Measurements from ENCODE around the gene IL15RA.
"Not testable (repeated sequence)": the region's sequence is repeated elsewhere in the genome, so short reads cannot be mapped to it uniquely, and the experiment has no call there.

The IL15RA gene

DNA sequence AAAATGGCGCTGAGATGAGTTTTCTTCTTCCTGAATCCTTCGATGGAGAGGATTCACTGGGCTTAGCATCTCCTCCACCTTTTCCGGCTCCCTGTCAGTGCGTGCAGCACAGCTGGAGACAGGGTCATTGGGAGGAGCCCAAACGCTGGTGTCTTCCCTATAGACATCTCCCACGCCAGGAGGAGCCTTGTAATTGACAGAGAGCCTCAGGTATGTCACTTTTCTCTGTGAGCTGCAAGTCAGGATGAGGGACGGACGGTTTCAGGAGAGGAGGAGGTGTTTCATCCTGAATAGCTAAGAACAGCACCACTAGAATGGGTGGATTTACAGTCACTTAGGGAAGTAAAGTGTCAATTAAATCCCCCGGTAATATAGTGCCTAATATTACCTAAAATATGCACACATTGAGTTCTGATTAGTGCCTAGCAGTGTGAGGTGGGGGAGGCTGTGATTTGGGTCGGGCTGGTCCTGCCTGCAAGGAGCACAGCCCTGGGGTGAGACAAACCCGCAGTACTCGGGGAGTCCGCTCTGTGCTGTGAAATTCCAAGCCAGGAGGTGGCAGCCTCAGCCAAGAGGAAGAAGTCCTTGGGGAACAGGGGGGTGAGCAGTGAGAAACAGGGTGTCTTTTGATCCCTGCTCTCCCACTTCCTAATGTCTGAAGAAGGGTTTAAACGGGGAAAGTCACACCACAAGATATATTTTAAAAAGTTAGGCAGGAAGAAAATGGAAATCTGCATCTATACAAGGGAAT, 28.2 kb downstream of the IL15RA start:
- DNase-seq, result peak; percentile 46 to 47

DNA sequence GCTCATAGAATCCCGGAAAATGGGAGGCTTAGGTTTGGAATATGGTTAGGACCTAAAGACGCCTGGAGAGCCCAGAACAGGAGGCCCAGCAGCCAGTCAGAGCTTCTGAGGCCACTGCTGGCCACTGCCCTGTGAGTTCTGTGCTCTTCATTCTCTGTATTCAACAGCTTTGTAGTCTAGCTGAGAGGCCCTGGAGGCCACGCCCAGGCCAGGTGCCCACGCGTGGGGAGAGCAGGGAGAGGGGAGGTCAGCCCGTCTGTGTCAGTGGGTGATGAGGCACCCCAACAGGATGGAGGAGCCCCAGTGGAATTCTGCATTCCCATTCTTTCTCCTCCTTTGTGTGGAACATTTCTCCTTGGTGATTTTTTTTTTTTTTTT, 29.1 kb downstream of the IL15RA start:
- no peak for DNase-seq

DNA sequence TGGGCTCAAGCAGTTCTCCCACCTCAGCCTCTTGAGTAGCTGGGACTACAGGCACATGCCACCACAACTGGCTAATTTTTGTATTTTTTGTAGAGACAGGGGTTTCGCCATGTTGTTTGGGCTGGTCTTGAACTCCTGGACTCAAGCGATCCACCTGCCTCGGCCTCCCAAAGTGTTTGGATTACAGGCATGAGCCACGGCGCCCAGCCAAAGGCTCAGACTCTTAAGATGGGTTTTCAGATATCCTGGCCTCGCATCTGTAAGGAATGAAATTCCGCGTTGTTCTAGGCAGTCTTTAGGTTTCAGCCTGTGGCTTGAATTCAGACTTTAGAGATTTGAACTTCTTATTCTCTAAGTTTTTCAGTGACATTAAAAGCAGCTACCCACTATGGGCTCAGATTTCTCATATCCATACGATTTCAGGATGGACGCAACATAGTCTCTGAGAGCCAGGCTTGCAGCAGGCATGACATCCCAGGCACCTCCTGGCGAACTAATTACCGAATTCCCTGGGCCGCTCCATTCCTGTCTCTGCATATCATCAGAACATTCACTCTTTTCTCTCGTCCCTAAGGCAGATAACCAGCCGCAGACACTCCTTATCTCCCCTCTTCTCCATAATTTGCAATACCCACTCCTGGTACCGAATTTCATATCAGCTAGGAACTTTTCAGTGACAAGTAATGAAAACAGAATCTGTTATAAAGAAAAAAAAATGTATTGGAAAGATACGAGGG, 29.7 kb downstream of the IL15RA start:
- DNase-seq, result no peak

DNA sequence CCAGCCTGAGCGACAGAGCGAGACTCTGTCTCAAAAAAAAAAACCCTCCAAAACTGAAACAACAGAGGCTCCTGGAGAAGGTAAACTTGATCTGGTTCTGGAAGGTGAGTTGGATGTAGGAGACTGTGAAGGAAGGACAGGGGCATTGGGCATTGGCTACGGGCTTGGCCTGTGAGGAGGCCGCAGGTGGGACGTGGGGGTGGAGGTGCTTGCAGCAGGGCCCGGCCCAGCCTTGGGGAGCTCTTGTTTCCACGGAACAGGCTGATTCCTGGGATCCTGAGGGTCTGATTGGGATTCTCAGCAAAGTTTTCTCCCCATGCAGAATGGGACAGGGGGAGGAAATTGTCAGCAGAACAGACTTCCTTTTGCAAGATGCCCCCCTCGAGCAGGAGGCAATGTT, 30.6 kb downstream of the IL15RA start:
- no peak for DNase-seq

DNA sequence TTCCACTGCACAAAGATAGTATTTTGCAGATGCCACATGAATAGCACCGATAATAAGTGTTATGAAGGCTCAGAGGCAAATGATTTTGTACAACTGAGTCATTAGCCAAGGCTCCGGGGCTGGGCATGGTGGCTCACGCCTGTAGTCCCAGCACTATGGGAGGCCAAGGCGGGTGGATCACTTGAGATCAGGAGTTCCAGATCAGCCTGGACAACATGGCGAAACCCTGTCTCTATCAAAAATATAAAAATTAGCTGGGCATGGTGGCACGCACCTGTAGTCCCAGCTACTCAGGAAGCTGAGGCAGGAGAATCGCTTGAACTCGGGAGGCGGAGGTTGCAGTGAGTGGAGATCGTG, 30.9 kb downstream of the IL15RA start:
- DNase-seq, result not testable (repeated sequence)

DNA sequence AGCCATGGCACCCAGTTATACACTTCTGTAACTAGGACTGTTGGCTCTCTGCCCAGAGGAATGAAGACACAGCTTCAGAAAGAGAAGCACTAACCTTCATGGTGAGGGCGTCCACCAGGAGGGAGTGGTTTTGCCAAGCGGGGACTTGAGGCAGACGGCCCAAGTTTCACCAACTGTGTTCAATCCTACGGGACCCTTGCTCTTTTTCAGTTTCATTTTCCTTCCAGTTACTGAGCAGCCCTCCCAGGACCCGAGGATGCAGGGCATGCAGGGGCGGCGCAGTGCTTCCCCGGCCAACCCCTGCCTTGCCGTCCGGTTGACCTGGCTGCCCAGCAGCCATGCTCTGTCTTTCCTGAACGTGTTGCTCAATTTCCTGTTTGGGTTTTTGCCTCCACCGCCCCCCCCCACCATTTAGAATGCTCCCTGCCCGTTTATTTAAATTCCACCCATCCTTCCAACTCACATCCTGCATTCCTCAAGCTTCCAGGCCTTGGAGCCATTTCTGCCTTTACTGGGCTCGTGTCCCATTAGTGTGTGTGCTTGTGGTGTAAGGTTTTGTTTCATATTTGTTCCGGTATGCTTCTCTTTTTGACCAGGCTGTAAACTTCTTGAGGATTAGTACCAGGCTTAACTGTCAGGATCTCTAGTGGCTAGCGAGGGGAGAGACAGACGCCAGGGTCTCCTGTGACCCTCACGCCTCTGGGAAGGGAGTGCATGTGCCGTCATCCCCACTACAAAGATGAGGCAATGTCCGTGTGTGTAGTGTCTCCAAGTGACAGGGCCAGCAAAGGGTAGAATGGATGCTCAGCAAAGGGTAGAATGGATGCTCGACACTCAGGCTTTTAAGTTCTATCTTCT, 31.6 kb downstream of the IL15RA start:
- DNase-seq, result no peak

DNA sequence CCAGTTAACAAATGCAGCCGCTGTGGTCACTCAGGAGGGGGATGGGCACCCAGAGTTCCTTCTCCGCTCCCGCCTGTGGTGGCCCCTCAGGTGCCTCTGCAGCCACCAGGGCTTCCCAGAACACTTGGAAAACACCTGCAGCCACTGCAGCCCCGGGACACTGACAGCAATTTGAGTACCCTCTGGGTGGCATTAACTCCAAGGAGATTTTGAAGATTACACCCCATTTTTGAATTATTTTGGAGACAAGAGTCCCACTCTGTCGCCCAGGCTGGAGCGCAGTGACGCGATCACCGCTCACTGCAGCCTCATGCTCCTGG, 32.2 kb downstream of the IL15RA start:
- no peak for DNase-seq

DNA sequence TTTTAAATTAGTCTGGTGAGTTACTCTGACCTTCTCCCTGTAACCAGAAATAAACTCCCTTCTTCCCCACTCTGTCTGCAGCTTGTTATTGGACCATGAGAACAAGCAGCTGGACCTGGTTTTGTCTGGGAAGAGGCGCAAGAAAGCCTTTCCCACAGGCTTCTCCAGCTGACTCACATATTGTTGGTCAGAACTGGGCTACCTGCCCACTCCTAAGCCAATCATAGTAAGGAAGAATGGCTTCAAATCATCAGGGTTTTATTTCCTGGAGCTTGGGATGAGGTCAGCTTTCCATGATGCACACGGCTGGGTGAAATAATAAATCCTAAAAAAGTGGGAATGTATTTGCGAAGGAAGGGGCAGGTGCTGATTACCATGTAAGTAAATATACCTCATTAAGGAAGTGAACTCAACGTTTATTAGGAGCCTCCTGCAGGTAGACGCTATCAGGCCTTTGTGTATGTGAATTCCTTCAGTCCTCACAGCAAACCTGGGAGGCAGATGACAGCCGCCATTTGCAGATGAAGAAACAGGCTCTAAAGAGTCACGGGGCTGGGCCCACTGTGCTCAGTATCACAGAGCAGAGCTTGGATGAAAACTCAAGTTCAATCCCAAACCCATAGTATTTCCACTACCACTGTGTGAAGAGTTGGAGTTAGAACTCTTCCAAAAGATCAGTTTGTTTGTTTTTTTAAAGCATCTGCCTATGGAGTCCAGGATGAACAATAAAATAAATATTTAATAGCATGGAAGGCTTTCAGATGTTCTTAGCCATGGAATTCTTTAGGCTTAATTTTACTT, 32.8 kb downstream of the IL15RA start:
- no peak for DNase-seq

DNA sequence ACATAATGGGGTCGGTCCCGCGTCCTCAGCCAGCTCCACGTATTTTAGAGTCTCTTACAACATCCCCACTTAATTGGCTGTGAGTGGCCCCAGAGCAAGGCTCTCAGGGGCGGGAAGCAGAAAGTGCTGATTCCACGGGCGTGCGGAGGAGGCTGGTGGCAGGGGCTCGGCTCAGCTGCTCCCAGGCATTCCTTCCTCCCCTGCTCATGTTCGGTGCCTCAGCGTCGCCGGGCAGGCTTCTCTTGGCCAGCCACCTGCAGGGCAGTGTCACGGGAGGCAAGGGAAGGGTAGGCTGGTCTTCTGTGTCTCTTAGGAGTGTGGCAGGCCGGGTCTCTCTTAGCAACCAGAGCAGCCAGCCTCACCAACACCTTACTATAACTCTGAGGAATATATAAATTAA, 33.8 kb downstream of the IL15RA start:
- no peak for DNase-seq

DNA sequence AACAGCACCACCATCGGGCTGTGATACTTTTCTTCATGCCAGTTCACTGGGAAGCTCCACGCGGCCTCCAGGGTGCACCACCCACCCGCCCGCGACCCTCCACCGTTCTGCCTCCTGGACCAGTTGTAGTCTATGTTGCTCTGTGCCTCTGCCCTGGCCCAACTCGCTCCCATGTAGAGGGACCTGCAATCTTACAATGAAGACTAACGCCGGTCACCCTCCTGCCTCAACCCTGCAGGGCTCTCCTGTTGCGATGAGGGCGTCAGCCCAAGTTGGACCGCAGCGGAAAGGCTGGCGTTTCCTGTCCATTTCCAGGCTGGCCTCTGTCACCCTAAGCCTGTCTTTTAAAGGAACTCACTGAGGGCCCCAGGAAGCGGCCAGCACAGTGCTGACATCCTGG, 34.9 kb downstream of the IL15RA start:
- no peak for DNase-seq

DNA sequence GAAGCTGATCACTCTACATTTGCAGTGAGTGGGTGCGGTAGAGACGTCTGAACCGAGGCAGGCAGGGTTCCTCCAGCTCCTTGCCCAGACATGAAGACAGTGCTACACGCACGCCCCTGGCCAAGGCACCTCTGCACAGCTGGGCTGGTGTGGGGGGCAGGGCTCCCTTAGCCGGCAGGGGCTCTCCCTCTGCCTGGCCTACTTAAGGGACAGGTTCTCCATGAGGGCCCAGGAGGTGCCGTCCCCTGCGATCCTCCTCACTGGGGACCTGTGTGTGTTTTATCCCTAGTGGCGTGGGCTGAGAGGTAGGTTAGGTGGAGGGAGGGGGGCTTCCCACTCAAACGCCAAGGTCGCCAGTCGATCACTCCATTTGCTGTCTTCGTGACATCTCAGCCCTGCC, 35.3 kb downstream of the IL15RA start:
- DNase-seq, result no peak

DNA sequence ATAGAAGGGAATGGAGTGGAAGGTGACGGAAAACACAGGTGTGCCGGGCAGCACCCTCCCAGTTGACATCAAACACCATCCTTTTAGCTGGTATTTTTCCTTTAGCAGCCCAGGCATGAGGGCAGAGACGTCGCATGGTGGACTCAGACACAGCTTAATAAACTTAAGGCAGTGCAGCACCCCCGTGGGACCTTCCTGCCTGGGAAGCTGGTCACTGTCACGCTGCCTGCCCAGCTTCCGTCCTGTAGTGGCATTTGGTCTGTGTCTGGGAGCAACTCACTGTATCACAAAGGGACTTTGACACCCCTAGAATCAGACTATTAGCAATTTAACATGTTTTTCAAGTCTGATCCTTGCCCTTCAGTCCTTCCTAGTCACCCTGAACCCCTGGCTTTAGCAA, 35.8 kb downstream of the IL15RA start:
- DNase-seq, result no peak

DNA sequence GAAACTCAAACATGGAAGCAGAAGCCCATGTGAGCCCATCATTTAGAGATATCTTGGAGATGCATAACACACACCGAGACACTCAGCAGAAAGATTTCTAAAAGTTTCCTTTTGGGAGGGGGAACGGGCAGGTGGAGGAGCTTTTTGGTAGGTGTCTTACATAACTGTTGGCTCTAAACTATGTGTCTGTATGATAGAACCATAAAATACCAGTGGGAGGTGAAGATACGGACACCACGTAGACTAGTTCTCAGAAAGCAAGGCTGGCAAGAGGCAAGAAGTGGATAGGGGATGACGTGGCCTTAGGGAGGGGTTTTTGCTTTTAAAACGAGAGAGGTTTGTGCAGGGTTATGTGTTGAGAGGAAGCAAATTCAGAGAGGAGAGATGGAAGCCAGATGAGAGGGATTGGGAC, 36.5 kb downstream of the IL15RA start:
- no peak for DNase-seq

DNA sequence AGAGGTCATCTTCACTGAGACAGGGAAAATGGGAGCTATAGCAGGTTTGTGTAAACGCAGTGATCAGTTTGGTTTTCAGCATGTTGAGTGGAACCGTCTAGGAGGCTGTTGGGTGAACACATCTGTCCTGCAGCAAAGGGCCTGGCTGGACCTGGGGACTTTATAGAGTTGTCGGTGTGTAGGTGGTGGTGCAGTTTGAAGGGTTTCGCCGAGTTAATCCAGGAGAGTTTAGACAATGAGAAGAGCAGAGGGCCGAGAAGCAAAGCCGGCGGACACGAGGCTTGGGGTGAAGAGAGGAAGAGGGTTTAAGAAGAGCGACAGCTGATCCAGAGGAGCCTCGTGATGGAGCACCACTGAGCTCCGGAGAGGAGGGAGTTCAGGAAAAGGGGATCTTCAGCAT, 39.1 kb downstream of the IL15RA start:
- DNase-seq, result no peak

DNA sequence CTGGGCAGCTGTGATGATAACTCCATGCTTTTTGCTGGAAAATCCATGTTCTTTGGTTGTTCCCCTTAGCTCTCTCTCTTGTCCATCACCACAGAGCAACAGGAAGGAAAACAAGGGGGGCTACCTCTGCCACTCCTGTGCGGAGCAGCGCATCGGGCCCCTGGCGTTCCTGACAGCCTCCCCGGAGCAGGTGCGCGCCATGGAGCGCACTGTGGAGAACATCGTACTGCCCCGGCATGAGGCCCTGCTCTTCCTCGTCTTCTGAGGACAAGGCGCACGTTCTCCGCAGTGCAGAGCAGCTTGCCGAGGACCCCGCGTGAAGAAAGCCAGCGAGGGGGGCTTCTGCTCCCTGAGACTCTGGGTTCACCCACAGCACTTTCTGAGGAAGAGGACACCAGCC, 40.3 kb downstream of the IL15RA start:
- no peak for DNase-seq

DNA sequence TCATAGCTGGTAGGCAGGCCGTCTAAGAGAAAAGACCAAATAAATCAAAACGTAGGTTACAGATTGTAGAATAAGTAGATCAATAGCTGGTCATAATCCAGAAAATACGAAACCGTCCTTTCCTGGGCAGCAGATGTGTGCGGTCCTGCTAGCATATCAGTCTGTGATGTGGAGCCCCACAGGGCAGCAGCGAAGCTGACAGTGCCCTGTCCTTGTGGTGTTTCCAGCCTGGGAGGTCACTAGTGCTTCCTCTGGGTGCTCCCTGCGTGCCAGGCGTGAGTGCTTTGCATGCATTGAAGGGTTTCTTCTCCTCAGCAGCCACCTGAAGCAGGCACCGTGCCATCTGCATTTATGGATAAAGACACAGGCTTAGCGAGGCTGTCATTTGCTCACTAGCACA, 41.7 kb downstream of the IL15RA start:
- no peak for DNase-seq

DNA sequence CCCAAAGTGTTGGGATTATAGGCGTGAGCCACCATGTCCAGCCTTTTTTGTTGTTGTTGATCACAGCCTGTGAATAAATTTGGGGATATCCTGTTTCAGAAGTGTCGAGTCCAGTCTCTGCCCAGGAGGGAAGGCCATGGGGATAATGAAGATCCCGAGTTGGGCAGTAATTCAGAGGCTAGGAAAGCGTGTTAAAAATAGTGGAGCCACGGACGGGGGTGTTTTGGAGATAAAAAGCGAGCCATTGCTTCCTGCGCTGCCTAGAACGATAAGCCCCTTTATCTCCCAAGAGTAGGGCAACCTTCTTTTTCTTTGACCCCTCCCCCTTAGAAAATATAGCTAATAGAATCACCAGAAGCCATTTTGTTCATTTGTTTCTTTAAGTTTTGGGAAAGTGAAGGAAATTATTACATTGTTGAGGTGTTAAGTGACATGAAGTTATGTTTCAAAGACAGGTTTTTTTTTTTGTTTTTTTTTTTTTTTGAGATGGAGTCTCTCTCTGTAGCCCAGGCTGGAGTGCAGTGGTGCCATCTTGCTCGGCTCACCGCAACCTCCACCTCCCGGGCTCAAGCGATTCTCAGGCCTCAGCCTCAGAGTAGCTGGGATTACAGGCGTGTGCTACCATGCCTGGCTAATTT, 43.3 kb downstream of the IL15RA start:
- no peak for DNase-seq

DNA sequence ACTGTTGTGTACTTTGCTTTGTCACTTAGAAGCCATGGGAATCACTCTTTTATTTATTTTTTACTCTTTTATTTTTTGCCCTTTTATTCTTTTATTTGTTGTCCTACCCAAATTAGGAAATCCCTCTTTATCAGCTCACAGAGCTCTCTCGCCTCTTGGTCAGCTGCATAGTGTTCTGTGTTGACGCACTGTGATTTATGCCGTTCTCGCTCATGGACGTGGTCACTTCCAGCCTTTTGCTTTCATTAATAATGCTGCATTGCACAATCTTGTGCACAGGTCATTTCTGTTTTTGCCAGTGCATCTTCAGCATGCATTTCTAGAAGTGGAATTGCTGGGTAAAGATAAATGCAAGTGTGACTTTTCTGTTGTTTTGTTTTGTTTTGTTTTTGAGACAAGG, 45.0 kb downstream of the IL15RA start:
- no peak for DNase-seq

DNA sequence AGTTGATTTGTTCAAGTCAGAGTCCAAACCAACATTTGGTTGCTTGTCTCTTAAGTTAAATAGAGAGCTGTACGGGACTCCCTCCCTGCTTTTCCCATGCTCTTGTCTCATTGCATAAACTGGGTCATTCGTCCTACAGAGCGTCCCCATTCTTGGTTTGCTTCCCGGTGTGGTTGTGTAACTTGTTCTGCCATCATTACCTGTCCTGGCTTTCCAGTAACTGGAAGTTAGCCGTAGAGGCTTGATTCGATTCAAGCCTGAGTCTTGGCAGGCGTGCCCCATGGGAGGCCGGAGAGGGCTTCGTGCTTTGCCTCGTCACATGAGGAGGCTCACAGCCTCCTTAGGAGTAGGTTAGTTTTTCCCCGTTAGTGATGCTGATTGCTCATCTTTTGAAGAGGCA, 47.1 kb downstream of the IL15RA start:
- DNase-seq, result no peak

DNA sequence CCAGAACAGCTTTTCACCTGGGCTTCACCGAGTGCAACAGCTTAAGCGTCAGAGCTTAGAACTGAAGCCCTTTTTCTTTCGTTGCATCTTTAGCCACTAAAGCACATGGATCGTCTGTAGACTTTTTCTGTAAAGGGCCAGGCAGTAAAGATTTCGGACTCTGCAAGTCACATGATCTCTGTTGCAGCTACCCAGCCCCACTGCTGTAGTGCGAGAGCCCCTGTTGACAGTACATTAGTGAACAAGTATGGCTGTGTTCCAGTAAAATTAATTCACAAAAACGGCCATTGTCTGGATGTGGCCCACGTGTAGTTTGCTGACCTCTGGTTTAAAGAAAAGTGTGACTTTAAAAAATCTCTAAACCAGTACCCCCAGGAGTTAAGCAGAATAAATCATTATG, 47.9 kb downstream of the IL15RA start:
- DNase-seq, result no peak

DNA sequence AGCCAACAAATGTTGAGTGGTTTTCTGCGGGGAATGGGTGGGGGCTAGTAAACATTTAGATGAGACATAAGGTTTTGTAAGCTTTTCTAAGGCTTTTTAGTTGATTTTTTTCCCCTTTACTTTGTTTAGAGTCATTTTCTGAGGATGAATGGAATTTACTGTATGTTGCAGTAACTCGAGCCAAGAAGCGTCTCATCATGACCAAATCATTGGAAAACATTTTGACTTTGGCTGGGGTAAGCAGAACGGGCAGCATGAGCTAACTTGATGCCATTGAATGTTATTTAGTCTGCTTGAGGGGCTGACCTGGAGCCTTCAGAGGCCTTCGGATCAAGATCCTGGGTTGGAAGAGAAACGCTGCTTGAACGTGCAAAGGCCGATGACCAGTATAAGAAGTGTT, 50.0 kb downstream of the IL15RA start:
- no peak for DNase-seq

DNA sequence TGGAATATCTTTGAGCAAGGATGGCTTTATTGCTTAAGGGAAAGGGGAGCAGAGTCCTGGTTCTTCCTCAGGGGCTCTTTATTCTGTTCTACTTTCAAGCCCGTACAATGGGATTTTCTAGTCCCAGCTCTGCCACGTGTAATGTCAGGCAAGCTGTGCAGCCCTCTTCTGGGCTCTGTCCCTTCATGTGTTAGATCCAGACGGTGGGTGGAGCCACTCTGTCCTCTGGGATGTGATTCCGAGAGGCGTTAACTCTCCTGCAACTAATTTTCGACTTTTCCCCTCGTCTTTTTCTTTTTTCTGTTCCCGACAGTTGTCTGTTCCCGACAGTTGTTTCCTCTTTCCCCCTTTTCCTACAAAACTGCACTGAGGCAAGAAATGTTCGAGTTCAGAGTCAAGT, 52.5 kb downstream of the IL15RA start:
- no peak for DNase-seq

DNA sequence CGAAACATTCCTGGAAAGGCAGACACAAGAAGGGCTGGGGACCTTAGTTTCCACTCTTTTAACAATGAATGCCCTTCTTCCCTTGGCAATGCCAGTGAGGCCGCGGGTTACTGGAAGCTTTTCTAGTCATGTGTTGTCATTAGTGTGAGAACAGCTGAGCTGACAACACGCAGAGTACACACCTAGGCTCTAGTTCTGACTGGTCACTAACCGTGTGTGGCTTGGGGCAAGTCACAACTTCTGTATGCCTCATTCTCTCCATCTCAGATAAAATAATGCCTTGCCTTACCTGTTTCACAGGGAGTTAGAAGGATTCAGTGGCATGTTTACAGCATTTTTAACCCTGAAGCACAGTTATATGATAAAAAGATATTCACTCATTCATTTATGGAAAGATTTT, 55.6 kb downstream of the IL15RA start:
- no peak for DNase-seq

Data from activated T-cell treated with anti-CD3 and anti-CD28 coated beads, Interleukin-2, amount 50 U/mL, for 48 hours (primary cell).